Thyroid gland (tissue), 4 donors: ENCODE results near the gene GOLGA7B.

Source experiments
- CTCF ChIP-seq, 6 experiments: fragments of 200-600 bp in 3 of 6; fragments of 450-650 bp in 3 of 6; sonication (generic) in 3 of 6; IDR thresholded peaks; one replicate each; pipeline ENCODE4 v1.5.1; 2016 to 2019; ENCODE audit warnings: antibody characterized with exemption in 6 of 6, mild to moderate bottlenecking in 2 of 6, inconsistent platforms in 1 of 6, moderate library complexity in 1 of 6
- POLR2A ChIP-seq, 2 donors: fragments of 450-650 bp; IDR thresholded peaks; one replicate each; pipeline ENCODE4 v1.6.1; 2017; ENCODE audit warnings: antibody characterized with exemption in 2 of 2, mild to moderate bottlenecking in 2 of 2, moderate library complexity in 1 of 2

GRCh38 chr10:97894092-97894491 is 44.4 kb downstream of the GOLGA7B start:
- no peak for TF ChIP-seq CTCF (IDR thresholded peaks at IDR 0.05)
- TF ChIP-seq POLR2A (IDR thresholded peaks at IDR 0.05), result no peak
